ENCODE data around the gene GNGT1.

Gene GNGT1

DNA sequence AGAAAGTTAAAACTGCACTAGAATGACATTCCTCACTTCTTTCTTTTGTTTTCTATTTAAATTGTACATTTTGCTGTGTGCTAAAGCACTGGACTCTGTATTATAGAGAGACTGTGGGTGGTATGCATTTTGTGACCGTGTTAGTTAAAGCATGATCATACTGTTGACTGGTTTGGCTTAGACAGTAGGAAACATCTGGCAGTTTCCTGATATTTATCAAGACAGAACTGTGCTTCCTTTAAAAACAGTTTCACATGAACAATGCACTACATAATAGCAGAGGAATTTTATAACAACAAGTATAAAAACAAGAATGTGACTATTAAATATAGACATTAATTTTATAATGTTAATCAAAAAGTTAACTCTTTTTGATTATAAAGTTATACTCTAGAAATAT lies 38.3 kb downstream of the GNGT1 start:
- no peak for DNase-seq

- no peak for DNase-seq
Observed at GRCh38 chr7:93945083-93945482, 38.7 kb downstream of the GNGT1 start.

- DNase-seq: no peak
Observed at GRCh38 chr7:93945756-93946535, 39.6 kb downstream of the GNGT1 start.

DNA sequence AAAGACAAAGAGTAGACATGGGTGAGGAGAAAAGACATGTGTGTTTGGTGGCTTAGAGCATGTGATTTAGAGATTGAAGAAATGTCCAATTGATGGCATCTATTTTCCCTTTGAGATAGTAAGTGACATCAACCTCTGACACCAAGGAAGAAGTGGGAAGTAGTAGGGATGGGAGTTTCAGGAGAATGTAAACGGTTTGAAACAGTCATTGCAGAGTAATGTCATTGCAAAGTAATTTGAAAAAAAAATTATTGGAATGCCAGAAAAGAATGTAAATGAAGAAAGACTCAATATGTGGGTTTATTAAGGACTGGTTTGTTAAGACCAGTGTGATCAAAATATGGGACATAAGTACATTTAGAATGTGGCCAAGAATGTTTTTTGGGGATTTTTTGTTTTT lies 41.7 kb downstream of the GNGT1 start:
- no peak for DNase-seq

DNA sequence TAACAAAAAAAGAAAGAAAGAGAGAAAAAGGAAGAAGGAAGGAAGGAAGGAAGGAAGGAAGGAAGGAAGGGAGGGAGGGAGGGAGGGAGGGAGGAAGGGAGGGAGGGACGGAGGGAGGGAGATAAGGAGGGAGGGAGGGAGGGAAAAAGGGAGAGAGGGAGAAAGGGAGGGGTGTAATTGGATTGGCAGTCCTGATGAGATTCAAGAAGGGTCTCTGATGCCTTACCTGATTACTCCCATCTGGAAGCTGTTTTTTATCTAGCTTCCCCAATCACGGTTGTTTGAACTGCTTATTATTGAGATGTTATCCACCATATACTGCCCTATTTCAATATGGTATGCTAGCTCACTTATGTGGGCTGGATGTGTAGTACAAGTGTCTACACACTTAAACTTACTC lies 42.5 kb downstream of the GNGT1 start:
- no peak for DNase-seq

- no peak for DNase-seq
Observed at GRCh38 chr7:93949423-93949822, 43.1 kb downstream of the GNGT1 start.

DNA sequence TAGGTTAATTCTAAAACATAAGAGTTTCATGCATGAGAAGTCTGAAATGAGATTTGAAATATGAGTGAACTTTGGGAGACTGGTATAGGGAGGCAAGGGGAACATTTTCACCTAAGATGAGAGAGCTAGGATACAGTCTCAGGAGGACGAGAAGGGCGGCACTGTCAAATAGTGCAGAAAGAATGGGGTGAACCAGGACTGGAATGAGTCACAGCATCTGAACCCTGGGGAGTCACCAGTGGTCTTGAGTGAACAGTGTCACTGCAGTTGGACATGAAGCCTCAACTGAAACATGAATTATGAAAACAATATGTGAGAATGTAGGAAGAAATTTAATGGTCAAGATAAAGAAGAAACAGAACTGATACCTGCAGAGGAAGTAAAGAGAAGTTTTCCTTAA lies 48.9 kb downstream of the GNGT1 start:
- no peak for DNase-seq

GRCh38 chr7:93957767-93958166 lies 51.4 kb downstream of the GNGT1 start:
- DNase-seq: no peak

GRCh38 chr7:93958216-93958615 lies 51.8 kb downstream of the GNGT1 start:
- DNase-seq: no peak

GRCh38 chr7:93958651-93959050 lies 52.3 kb downstream of the GNGT1 start:
- no peak for DNase-seq

Data from activated CD4-positive, alpha-beta T cell treated with anti-CD3 and anti-CD28 coated beads, Interleukin-2, amount 50 U/mL, for 1 hour (primary cell).